Body of pancreas (tissue), 4 donors: ENCODE data around the gene WNT7B.

Experiments
- POLR2A ChIP-seq, 3 donors: fragments of 450-650 bp; IDR thresholded peaks; one replicate each; pipeline ENCODE4 v1.6.1; 2016; ENCODE audit warnings: antibody characterized with exemption in 3 of 3, mild to moderate bottlenecking in 2 of 3
- TF ChIP-seq, protein P1 (sequence below), 7 experiments: fragments of 450-650 bp in 4 of 7; fragments of 200-600 bp in 3 of 7; sonication (generic) in 3 of 7; IDR thresholded peaks; one replicate each; pipeline ENCODE4 v1.5.1; 2016 to 2019; ENCODE audit warnings: antibody characterized with exemption in 7 of 7

DNA sequence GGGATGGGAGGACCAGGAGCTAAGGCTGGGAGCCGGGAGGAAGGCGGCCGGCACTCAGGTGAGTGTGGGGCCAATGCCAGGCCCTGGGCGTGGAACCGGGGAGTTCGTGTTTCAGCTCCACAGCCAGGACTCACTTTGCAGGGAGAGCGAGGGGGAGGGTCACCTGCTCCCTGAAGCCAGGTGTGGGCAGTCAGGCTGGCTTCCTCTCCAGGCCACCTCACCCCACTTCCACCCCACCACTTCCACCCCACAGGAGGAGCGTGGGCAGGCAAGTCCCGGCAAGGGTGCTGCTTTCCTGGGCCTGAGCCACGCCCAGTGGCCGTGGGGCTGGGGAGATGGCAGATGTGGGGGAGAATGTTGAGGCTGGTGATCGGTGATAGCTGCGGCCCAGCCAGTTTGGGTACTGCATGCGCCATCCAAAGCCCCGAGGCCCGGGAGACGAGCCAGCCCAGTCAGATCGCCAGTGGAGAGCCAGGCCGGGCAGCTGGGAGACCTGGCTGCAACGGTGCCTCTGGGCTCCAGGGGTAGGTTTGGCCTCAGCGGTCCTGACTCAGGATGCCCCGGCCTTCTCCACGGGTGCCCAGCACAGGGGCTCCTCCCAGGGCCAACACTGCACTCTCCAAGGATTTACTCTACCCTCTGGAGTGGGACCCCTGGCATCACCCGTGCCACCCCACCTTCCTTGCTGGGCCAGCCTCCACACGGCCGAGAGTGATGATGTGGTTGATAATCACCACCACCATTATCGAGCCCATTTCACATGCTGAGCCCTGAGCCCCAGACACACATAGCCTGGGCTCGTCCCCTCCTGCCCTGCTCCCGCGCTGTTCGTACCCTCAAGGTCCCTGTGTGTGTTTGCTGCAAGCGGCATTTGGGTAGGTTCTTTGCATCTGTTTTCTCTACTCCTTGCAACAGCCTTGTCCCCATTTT is 93.8 kb downstream of the WNT7B start:
- TF ChIP-seq POLR2A (IDR thresholded peaks at IDR 0.05) = no peak
- TF ChIP-seq, protein P1, sequence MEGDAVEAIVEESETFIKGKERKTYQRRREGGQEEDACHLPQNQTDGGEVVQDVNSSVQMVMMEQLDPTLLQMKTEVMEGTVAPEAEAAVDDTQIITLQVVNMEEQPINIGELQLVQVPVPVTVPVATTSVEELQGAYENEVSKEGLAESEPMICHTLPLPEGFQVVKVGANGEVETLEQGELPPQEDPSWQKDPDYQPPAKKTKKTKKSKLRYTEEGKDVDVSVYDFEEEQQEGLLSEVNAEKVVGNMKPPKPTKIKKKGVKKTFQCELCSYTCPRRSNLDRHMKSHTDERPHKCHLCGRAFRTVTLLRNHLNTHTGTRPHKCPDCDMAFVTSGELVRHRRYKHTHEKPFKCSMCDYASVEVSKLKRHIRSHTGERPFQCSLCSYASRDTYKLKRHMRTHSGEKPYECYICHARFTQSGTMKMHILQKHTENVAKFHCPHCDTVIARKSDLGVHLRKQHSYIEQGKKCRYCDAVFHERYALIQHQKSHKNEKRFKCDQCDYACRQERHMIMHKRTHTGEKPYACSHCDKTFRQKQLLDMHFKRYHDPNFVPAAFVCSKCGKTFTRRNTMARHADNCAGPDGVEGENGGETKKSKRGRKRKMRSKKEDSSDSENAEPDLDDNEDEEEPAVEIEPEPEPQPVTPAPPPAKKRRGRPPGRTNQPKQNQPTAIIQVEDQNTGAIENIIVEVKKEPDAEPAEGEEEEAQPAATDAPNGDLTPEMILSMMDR (IDR thresholded peaks at IDR 0.05) = no peak
